ENCODE results near the gene CHRNG.

GRCh38 chr2:232539298-232540231, at the start of gene CHRNG:
- TF ChIP-seq, protein P1, sequence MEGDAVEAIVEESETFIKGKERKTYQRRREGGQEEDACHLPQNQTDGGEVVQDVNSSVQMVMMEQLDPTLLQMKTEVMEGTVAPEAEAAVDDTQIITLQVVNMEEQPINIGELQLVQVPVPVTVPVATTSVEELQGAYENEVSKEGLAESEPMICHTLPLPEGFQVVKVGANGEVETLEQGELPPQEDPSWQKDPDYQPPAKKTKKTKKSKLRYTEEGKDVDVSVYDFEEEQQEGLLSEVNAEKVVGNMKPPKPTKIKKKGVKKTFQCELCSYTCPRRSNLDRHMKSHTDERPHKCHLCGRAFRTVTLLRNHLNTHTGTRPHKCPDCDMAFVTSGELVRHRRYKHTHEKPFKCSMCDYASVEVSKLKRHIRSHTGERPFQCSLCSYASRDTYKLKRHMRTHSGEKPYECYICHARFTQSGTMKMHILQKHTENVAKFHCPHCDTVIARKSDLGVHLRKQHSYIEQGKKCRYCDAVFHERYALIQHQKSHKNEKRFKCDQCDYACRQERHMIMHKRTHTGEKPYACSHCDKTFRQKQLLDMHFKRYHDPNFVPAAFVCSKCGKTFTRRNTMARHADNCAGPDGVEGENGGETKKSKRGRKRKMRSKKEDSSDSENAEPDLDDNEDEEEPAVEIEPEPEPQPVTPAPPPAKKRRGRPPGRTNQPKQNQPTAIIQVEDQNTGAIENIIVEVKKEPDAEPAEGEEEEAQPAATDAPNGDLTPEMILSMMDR (conservative IDR thresholded peaks at IDR 0.05), result no peak
- no peak for TF ChIP-seq ZFX (IDR thresholded peaks at IDR 0.05)
